ENCODE measurements around the gene TMEM126A. TPM values are rescaled to one million over a fixed set of nuclear protein-coding genes. Genes with fewer than 3 reads are reported as not detected.

Gene TMEM126A
- total and polyA plus RNA-seq, 2 of the 8 experiments (the other 6 are each of a cell fraction or from before 2014, with no cell fraction given): 33.7 to 58.7 TPM

DNA sequence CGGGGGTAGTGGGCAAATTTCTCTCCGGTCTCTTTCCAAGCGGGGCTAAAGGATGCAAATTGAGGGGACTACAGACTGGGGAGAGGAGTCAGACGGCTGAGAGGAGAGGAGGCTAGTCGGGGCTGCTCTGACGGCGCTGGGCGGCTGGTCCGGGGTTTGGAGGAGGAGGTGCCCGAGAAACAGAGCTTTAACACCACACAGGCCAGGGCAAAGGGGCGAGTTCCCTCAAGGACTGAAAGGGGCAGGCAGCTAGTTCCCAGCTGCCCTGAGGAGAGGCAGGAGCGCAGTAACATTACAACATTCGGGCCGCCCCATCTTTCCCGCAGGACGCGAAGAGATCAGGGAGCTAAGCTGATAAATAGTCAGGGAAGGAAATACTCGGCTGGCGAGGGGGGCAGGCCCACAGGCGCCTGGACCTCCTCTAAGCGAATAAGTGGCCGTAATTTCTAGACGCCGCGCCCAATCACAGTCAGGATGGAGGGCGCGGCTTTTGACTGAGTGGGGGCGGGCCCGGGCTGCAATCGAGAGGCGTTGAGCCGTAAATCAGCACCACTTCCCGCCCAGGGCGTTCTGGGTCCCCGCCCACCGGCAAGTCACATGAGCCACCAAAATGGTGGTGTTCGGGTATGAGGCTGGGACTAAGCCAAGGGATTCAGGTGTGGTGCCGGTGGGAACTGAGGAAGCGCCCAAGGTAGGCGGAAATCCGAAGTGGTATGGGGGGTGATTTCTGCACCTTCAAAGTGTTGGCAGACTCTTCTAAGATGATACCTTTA is 19.6 kb upstream of the TMEM126A start, which contains the start of gene TMEM126B:
TSS of gene TMEM126B (plus strand) at position 596 of the 773 bp plus-strand sequence. CDS start at position 611, 15 bp downstream.
- peak within 1 kb of the TSS; percentile 84 to 99 for H3K4me2 ChIP-seq (ENCODE audit: insufficient read depth in 1 of 2, low read depth in 2 of 2, low read length in 2 of 2)
- peak within 1 kb of the TSS; percentile 16; the same call in 1 of the 2 replicates for H2AK5ac ChIP-seq (ENCODE audit: low read depth, low read length)
- peak within 1 kb of the TSS; percentile 88; the same call in 1 of the 2 replicates for H4K8ac ChIP-seq (ENCODE audit: extremely low read depth, insufficient read depth, low read length)
- ChIA-PET POLR2A (ENCODE audit: partially characterized antibody) (interaction anchor here (0.7 to 3.0 kb wide), 11 partner anchors 8 to 213 kb away, joined by 3 to 20 read pairs (median 6); partner anchors contain the start of genes CREBZF and TMEM126A), CTCF (ENCODE audit: partially characterized antibody) (interaction anchor here (0.6 to 1.6 kb wide), 2 partner anchors 218 to 408 kb away, joined by 3 read pairs; no protein-coding TSS in a partner anchor)
- peaks cover 0 to 17% (median 5%) of the 10 kb centered on the region in 4 experiments; a peak in 4 of 8 replicates for H3K36me3 ChIP-seq (ENCODE audit: control insufficient read depth in 2 of 4, insufficient read depth in 4 of 4, low read length in 3 of 4)
- H2BK5ac ChIP-seq (ENCODE audit: low read depth, low read length): peak within 1 kb of the TSS; percentile 89
- peak within 1 kb of the TSS; percentile 32 for H3K56ac ChIP-seq (replicated peaks; ENCODE audit: insufficient read length, low read depth, low read length)
- H3K4ac ChIP-seq (replicated peaks; ENCODE audit: insufficient read length, low read depth, low read length): no peak within 1 kb of the TSS
- H3K18ac ChIP-seq (ENCODE audit: extremely low read depth, low read length): peak within 1 kb of the TSS; percentile 11; the same call in 1 of the 2 replicates
- peak; percentile 88 to 94 for DNase-seq (ENCODE audit: low read depth in 1 of 2, low spot score in 2 of 2)
- no peak within 1 kb of the TSS for H2BK120ac ChIP-seq (replicated peaks; ENCODE audit: low read depth, low read length)
- peak within 1 kb of the TSS; percentile 68 for H3K27ac ChIP-seq (ENCODE audit: low read depth, low read length)
- H3K79me1 ChIP-seq (ENCODE audit: low read depth, low read length): peaks cover 2% of the 10 kb centered on the region; the same call in 1 of the 2 replicates
- H3K4me3 ChIP-seq (ENCODE audit: extremely low read depth in 1 of 4, insufficient read depth in 2 of 4, low read depth in 3 of 4, low read length in 4 of 4): peak within 1 kb of the TSS; percentile 78 to 95 (median 92)
- H2BK20ac ChIP-seq (ENCODE audit: low read length): no peak within 1 kb of the TSS
- H3K4me1 ChIP-seq (replicated peaks in 1 of 4; ENCODE audit: control insufficient read depth in 3 of 4, insufficient read depth in 4 of 4, low read length in 3 of 4): peaks cover 0 to 9% (median 0%) of the 10 kb centered on the region in 4 experiments; a peak in 4 of 7 replicates
- peak within 1 kb of the TSS; percentile 69 for H4K5ac ChIP-seq (ENCODE audit: insufficient read length, low read depth, low read length)
- H3K23ac ChIP-seq (ENCODE audit: insufficient read length): no peak within 1 kb of the TSS
- peaks cover 12% of the 10 kb centered on the region for H3K23me2 ChIP-seq (ENCODE audit: low read depth, low read length)
- peak within 1 kb of the TSS; percentile 82 to 97 (median 83) for H3K9ac ChIP-seq (replicated peaks in 1 of 4; ENCODE audit: extremely low read depth in 1 of 4, low read depth in 3 of 4, low read length in 3 of 4)
- H3K14ac ChIP-seq (ENCODE audit: insufficient read length): no peak within 1 kb of the TSS
- H2BK15ac ChIP-seq (ENCODE audit: low read length): no peak within 1 kb of the TSS; the same call in 1 of the 2 replicates
- no peaks in the 10 kb centered on the region for H3K27me3 ChIP-seq (replicated peaks in 1 of 4; ENCODE audit: control insufficient read depth in 3 of 4, extremely low read depth in 1 of 4, insufficient read depth in 3 of 4, low read length in 3 of 4)
- no peak within 1 kb of the TSS; the same call in 1 of the 2 replicates for H2BK12ac ChIP-seq (ENCODE audit: low read depth, low read length)
- H3K9me3 ChIP-seq (ENCODE audit: insufficient read depth in 2 of 2, low read depth in 1 of 2, low read length in 1 of 2): no peaks in the 10 kb centered on the region
- peaks cover 18 to 42% of the 10 kb centered on the region in 2 experiments for H3K79me2 ChIP-seq (ENCODE audit: control insufficient read depth in 1 of 2, insufficient read depth in 2 of 2, low read length in 2 of 2)
- peak within 1 kb of the TSS; percentile 89 for H2AFZ ChIP-seq (ENCODE audit: low read length)
- no peak within 1 kb of the TSS for H4K91ac ChIP-seq (replicated peaks; ENCODE audit: insufficient read length, low read length)
- peak; percentile 88 for FAIRE-seq
- H4K20me1 ChIP-seq (replicated peaks in 1 of 2; ENCODE audit: control insufficient read depth in 1 of 2, insufficient read depth in 2 of 2, low read length in 2 of 2): no peaks in the 10 kb centered on the region
- 2% methylated on average over 37 of the region's 41 CpGs; no CpG with 5 or more reads in 1 of the 2 experiments for WGBS, 2 experiments (ENCODE audit: extremely low coverage in 1 of 2, insufficient coverage in 1 of 2, insufficient read length in 1 of 2, insufficient replicate concordance in 2 of 2, low coverage in 1 of 2, low lambda C conversion rate in 2 of 2, missing lambda C conversion rate in 1 of 2)
- TF ChIP-seq SP2 (IDR thresholded peaks at IDR 0.05; ENCODE audit: low read length) (no peak), POLR2AphosphoS5 (IDR thresholded peaks at IDR 0.05; ENCODE audit: low read depth, low read length) (peak; percentile 83), POLR2A (IDR thresholded peaks at IDR 0.05; ENCODE audit: control extremely low read depth in 1 of 2, low read depth in 2 of 2, low read length in 2 of 2) (peak; percentile 74 to 93), FOSL1 (IDR thresholded peaks at IDR 0.05; ENCODE audit: insufficient read depth, low read depth, low read length) (no peak), RFX5 (IDR thresholded peaks at IDR 0.05; ENCODE audit: borderline replicate concordance, low read depth, low read length) (no peak), TAF7 (optimal IDR thresholded peaks at IDR 0.05; ENCODE audit: borderline replicate concordance, low read depth, low read length) (peak; percentile 12), POU5F1 (IDR thresholded peaks at IDR 0.05; ENCODE audit: low read depth, low read length) (no peak), SIN3A (conservative IDR thresholded peaks at IDR 0.05 in 1 of 2, IDR thresholded peaks at IDR 0.05 in 1 of 2; ENCODE audit: low read depth in 1 of 2, low read length in 2 of 2) (peak; percentile 76 to 90; a peak in 2 of 4 replicates), GTF2F1 (IDR thresholded peaks at IDR 0.05; ENCODE audit: borderline replicate concordance, low read depth, low read length) (peak; percentile 68; the same call in 1 of the 2 replicates), CHD1 (IDR thresholded peaks at IDR 0.05; ENCODE audit: low read depth, low read length) (no peak), TAF1 (IDR thresholded peaks at IDR 0.05; ENCODE audit: low read depth, low read length) (peak; percentile 96), MAFK (IDR thresholded peaks at IDR 0.05; ENCODE audit: low read depth, low read length) (no peak)
